Measurements from ENCODE around the gene ZDHHC12.

ZDHHC12 gene

DNA sequence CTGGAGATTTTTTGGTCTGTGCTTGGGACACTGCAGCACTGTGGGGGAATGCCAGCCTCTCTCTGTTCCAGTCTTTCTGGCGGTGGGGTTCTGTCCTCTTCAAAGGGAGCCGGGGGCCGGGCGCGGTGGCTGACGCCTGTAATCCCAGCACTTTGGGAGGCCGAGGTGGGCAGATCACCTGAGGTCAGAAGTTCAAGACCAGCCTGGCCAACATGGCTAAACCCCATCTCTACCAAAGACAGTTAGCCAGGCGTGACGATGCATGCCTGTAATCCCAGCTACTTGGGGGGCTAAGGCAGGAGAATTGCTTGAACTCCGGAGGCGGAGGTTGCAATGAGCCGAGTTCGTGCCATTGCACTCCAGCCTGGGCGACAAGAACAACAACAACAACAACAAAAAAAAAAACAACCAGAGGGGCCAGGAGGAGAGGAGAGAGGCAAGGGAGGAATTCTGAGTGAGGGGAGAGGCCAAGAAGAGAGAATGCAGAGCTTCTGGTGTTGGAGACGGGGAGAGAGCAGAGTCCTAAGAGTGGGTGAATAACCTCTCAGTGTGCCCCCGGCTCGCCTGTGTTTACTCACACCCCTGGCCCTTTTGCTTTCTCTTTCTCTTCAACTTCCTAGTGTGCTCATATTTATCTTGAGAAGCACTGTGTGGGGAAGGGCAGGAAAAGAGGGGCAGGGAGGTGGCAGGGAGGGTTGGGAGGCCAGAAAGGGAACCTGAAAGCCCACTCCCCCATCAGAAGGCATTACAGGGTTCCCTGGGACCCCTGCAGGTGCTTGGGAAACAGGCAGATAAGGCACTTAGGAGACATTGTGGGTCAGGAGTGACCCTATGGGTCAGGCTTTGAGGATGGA is 38.1 kb downstream of the ZDHHC12 start:
- peak; percentile 10 for DNase-seq (ENCODE audit: low read depth, low spot score)

DNA sequence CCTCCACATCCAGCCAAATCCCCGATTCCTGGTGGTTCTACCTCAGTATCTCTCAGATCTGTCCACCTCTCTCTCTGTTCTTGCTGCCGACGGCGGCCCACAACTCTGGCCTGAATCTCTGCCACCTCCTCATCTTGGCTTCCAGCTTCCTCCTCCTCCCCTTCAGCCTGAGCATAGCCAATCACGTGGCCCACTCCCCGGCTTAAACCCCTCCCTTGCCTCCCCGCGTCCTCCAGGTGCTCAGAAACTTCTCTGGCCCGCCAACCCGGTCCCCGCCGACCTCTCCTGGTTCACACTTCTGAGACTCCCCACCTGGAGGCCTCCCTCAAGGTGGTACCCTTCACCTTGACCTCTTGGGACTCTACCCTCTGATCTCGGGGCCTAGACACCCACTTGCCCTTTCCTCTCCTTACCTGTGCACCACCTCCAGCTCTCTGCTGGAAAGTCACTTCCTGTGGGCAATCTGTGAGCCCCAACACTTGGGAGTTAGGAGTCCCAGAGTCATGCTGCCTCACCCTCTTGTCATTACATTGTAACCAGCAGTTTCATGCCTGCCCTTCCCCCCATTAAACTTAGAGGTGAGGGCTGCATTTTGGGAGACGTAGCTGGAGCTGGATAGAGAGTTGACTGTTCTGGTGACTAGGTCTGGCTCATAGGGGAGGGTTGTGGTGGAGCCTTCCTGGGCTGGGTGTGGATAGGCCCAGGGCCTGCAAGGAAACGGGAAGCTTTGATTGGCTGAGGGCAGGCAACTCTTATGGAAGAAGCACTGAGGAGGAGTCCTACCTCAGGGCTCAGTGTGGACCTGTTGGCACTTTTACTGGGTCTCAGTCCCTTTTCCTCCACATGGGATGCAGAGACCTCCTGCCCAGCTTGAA is 39.4 kb downstream of the ZDHHC12 start:
- DNase-seq (ENCODE audit: low read depth, low spot score): peak; percentile 91

- DNase-seq (ENCODE audit: low read depth, low spot score): no peak
Observed at GRCh38 chr9:128684065-128684324, 39.9 kb downstream of the ZDHHC12 start.

DNA sequence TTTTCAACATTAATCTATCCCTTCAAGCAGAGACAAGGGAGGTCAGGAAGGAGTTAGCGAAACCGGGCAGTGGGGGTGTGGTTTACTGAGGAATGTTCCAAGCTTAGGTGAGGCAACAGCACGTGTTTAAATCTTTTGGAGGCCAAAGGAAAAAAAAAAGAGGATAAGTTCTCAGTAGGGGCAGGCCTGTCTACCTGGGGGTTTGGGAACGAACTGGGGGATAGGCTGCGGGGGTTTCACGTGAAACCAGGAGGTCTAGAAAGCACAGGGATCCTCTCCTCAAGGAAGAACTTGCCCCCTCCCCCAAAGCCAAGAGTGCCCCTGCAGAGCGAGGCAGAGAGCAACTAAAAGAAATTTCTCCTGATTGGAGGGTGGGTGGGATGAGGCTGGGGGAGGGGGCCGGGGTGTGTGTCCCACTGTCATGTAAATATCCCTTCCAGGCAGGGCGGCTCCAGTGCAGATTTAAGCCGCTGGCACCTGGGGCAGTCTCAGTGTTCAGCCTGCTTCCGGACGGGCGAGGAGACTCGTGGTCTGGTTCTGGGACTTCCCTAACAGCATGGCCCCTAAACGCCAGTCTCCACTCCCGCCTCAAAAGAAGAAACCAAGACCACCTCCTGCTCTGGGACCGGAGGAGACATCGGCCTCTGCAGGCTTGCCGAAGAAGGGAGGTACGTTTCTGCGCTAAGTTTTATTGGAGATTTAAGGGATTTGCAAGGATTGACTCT is 40.4 kb downstream of the ZDHHC12 start:
- DNase-seq (ENCODE audit: low read depth, low spot score): peak; percentile 96

GRCh38 chr9:128677794-128678193 is 46.1 kb downstream of the ZDHHC12 start:
- no peak for DNase-seq (ENCODE audit: low read depth, low spot score)

- DNase-seq (ENCODE audit: low read depth, low spot score): no peak
Observed at GRCh38 chr9:128675382-128675781, 48.5 kb downstream of the ZDHHC12 start.

Measured in ELF-1 (cell line).